Immature natural killer cell (primary cell): ENCODE data around the gene TGM4. TPM values are rescaled to one million over a fixed set of nuclear protein-coding genes. Genes with fewer than 3 reads are reported as not detected.

ENCODE experiments used
- DNase-seq, 3 donors: peaks; one replicate each; pipeline ENCODE4 v3.0.0; 2022; ENCODE audit warnings: mixed read lengths in 1 of 3
- H3K27ac Mint-ChIP-seq, 6 donors: one replicate each; pipeline ENCODE4 v1.8.0; 2020; ENCODE audit warnings: mixed read lengths in 6 of 6, mild to moderate bottlenecking in 5 of 6, inconsistent platforms in 4 of 6, moderate library complexity in 3 of 6
- H3K27me3 Mint-ChIP-seq, 3 donors: one replicate each; pipeline ENCODE4 v1.8.0; 2020 to 2021; ENCODE audit warnings: low read depth in 3 of 3, mild to moderate bottlenecking in 3 of 3, mixed read lengths in 3 of 3, moderate library complexity in 3 of 3, inconsistent platforms in 1 of 3
- H3K36me3 Mint-ChIP-seq, 3 donors: one replicate each; pipeline ENCODE4 v1.8.0; 2020; ENCODE audit warnings: mixed read lengths in 3 of 3, inconsistent platforms in 2 of 3, mild to moderate bottlenecking in 2 of 3
- H3K4me1 Mint-ChIP-seq, 2 donors: one replicate each; pipeline ENCODE4 v1.8.0; 2020; ENCODE audit warnings: inconsistent platforms in 2 of 2, mild to moderate bottlenecking in 2 of 2, mixed read lengths in 2 of 2, moderate library complexity in 1 of 2
- H3K4me3 Mint-ChIP-seq, 5 donors: one replicate each; pipeline ENCODE4 v1.8.0; 2020; ENCODE audit warnings: mild to moderate bottlenecking in 5 of 5, mixed read lengths in 5 of 5, inconsistent platforms in 3 of 5, moderate library complexity in 3 of 5
- H3K9me3 Mint-ChIP-seq, 6 donors: one replicate each; pipeline ENCODE4 v1.8.0; 2020; ENCODE audit warnings: mild to moderate bottlenecking in 6 of 6, mixed read lengths in 6 of 6, inconsistent platforms in 4 of 6, moderate library complexity in 3 of 6
- polyA plus RNA-seq, 3 donors: library from polyadenylated mRNA; unstranded; fragments of 300-500 nt; fragmentation: Illumina TruSeq; gene quantifications; one replicate each; pipeline ENCODE4 v1.2.3, GENCODE V29; 2021

TGM4 gene
- polyA plus RNA-seq, 3 donors from 2014 or later = 0.15 TPM; not detected in 2

- H3K9me3 Mint-ChIP-seq = no peaks in the 10 kb centered on the region
- H3K4me1 Mint-ChIP-seq = no peaks in the 10 kb centered on the region
- H3K4me3 Mint-ChIP-seq = no peak overlapping the region
- DNase-seq = no peak
- H3K27me3 Mint-ChIP-seq = peaks cover 0 to 12% (median 3%) of the 10 kb centered on the region in 3 donors
- no peaks in the 10 kb centered on the region for H3K36me3 Mint-ChIP-seq
- H3K27ac Mint-ChIP-seq = no peak overlapping the region
Measured at GRCh38 chr3:44909063-44909462, 34.7 kb downstream of the TGM4 start.

- Mint-ChIP-seq H3K4me1 (no peaks in the 10 kb centered on the region), H3K4me3 (no peak overlapping the region), H3K36me3 (no peaks in the 10 kb centered on the region), H3K27me3 (peaks cover 0 to 12% (median 0%) of the 10 kb centered on the region in 3 donors), H3K9me3 (no peaks in the 10 kb centered on the region), H3K27ac (no peak overlapping the region)
- no peak for DNase-seq
Measured at GRCh38 chr3:44910693-44911092, 36.3 kb downstream of the TGM4 start.

- H3K4me3 Mint-ChIP-seq = no peak overlapping the region
- H3K27ac Mint-ChIP-seq = no peak overlapping the region
- peak; percentile 44 to 61 (median 53) for DNase-seq
- peaks cover 0 to 4% (median 4%) of the 10 kb centered on the region in 3 donors for H3K36me3 Mint-ChIP-seq
- H3K9me3 Mint-ChIP-seq = no peaks in the 10 kb centered on the region
- peaks cover 0 to 10% (median 0%) of the 10 kb centered on the region in 3 donors for H3K27me3 Mint-ChIP-seq
- H3K4me1 Mint-ChIP-seq = no peaks in the 10 kb centered on the region
Measured at GRCh38 chr3:44913868-44914468, 39.6 kb downstream of the TGM4 start.

- Mint-ChIP-seq H3K4me1 (no peaks in the 10 kb centered on the region), H3K36me3 (peaks cover 3 to 12% (median 8%) of the 10 kb centered on the region in 3 donors), H3K27me3 (peaks cover 0 to 10% (median 0%) of the 10 kb centered on the region in 3 donors), H3K9me3 (no peaks in the 10 kb centered on the region), H3K4me3 (no peak overlapping the region), H3K27ac (no peak overlapping the region)
- DNase-seq = no peak
Measured at GRCh38 chr3:44914936-44915335, 40.5 kb downstream of the TGM4 start.

GRCh38 chr3:44915702-44916438 lies 41.5 kb downstream of the TGM4 start:
- no peak overlapping the region for H3K27ac Mint-ChIP-seq
- no peaks in the 10 kb centered on the region for H3K9me3 Mint-ChIP-seq
- no peak overlapping the region for H3K4me3 Mint-ChIP-seq
- H3K27me3 Mint-ChIP-seq = peaks cover 0 to 4% (median 0%) of the 10 kb centered on the region in 3 donors
- peaks cover 3 to 16% (median 8%) of the 10 kb centered on the region in 3 donors for H3K36me3 Mint-ChIP-seq
- no peak for DNase-seq
- no peaks in the 10 kb centered on the region for H3K4me1 Mint-ChIP-seq

- DNase-seq = no peak
- Mint-ChIP-seq H3K36me3 (peaks cover 7 to 20% (median 8%) of the 10 kb centered on the region in 3 donors), H3K4me1 (no peaks in the 10 kb centered on the region), H3K27ac (peak overlapping the region in 1 of 6 donors; percentile 48), H3K27me3 (peaks cover 0 to 2% (median 0%) of the 10 kb centered on the region in 3 donors), H3K9me3 (no peaks in the 10 kb centered on the region), H3K4me3 (no peak overlapping the region)
Measured at GRCh38 chr3:44918087-44918486, 43.7 kb downstream of the TGM4 start.

- no peak overlapping the region for H3K4me3 Mint-ChIP-seq
- no peak for DNase-seq
- H3K27ac Mint-ChIP-seq = peak overlapping the region in 1 of 6 donors; percentile 48
- peaks cover 7 to 22% (median 8%) of the 10 kb centered on the region in 3 donors for H3K36me3 Mint-ChIP-seq
- peaks cover 0 to 2% (median 0%) of the 10 kb centered on the region in 3 donors for H3K27me3 Mint-ChIP-seq
- H3K9me3 Mint-ChIP-seq = no peaks in the 10 kb centered on the region
- H3K4me1 Mint-ChIP-seq = no peaks in the 10 kb centered on the region
Measured at GRCh38 chr3:44918581-44918980, 44.2 kb downstream of the TGM4 start.

GRCh38 chr3:44920081-44920480 lies 45.7 kb downstream of the TGM4 start:
- DNase-seq = no peak
- Mint-ChIP-seq H3K4me3 (no peak overlapping the region), H3K9me3 (no peaks in the 10 kb centered on the region), H3K27me3 (peaks cover 0 to 2% (median 0%) of the 10 kb centered on the region in 3 donors), H3K36me3 (peaks cover 8 to 30% (median 21%) of the 10 kb centered on the region in 3 donors), H3K27ac (no peak overlapping the region), H3K4me1 (no peaks in the 10 kb centered on the region)

- H3K27ac Mint-ChIP-seq = peak overlapping the region in 1 of 6 donors; percentile 31
- H3K36me3 Mint-ChIP-seq = peaks cover 18 to 49% (median 39%) of the 10 kb centered on the region in 3 donors
- H3K4me3 Mint-ChIP-seq = no peak overlapping the region
- H3K9me3 Mint-ChIP-seq = no peaks in the 10 kb centered on the region
- no peaks in the 10 kb centered on the region for H3K4me1 Mint-ChIP-seq
- peaks cover 0 to 2% (median 0%) of the 10 kb centered on the region in 3 donors for H3K27me3 Mint-ChIP-seq
- no peak for DNase-seq
Measured at GRCh38 chr3:44923632-44924456, 49.4 kb downstream of the TGM4 start.

- Mint-ChIP-seq H3K27me3 (peaks cover 0 to 2% (median 0%) of the 10 kb centered on the region in 3 donors), H3K9me3 (no peaks in the 10 kb centered on the region), H3K4me3 (no peak overlapping the region), H3K36me3 (peaks cover 14 to 45% (median 36%) of the 10 kb centered on the region in 3 donors), H3K27ac (peak overlapping the region in 1 of 6 donors; percentile 48), H3K4me1 (no peaks in the 10 kb centered on the region)
- no peak for DNase-seq
Measured at GRCh38 chr3:44924457-44925084, 50.2 kb downstream of the TGM4 start.

- Mint-ChIP-seq H3K36me3 (peaks cover 13 to 43% (median 36%) of the 10 kb centered on the region in 3 donors), H3K27me3 (peaks cover 0 to 2% (median 0%) of the 10 kb centered on the region in 3 donors), H3K4me1 (no peaks in the 10 kb centered on the region), H3K4me3 (no peak overlapping the region), H3K27ac (peak overlapping the region in 2 of 6 donors; percentile 7 to 21), H3K9me3 (no peaks in the 10 kb centered on the region)
- no peak for DNase-seq
Measured at GRCh38 chr3:44926172-44926571, 51.8 kb downstream of the TGM4 start.

- Mint-ChIP-seq H3K27ac (peak overlapping the region in 1 of 6 donors; percentile 34), H3K27me3 (peaks cover 0 to 2% (median 0%) of the 10 kb centered on the region in 3 donors), H3K9me3 (no peaks in the 10 kb centered on the region), H3K4me1 (no peaks in the 10 kb centered on the region), H3K4me3 (no peak overlapping the region), H3K36me3 (peaks cover 13 to 42% (median 32%) of the 10 kb centered on the region in 3 donors)
- no peak for DNase-seq
Measured at GRCh38 chr3:44926921-44927320, 52.5 kb downstream of the TGM4 start.

GRCh38 chr3:44927371-44927770 lies 53.0 kb downstream of the TGM4 start:
- Mint-ChIP-seq H3K9me3 (no peaks in the 10 kb centered on the region), H3K4me3 (no peak overlapping the region), H3K36me3 (peaks cover 17 to 45% (median 35%) of the 10 kb centered on the region in 3 donors), H3K27ac (peak overlapping the region in 1 of 6 donors; percentile 34), H3K27me3 (no peaks in the 10 kb centered on the region), H3K4me1 (no peaks in the 10 kb centered on the region)
- DNase-seq = no peak
